Neural cell (in vitro differentiated cells): ENCODE results near the gene SZT2. TPM values are rescaled to one million over a fixed set of nuclear protein-coding genes. Genes with fewer than 3 reads are reported as not detected.

Source experiments
- H2AFZ ChIP-seq: fragments of 200-600, 300-800 bp; sonication (generic), shearing (Covaris generic); 2 replicates; pipeline ENCODE4 v1.6.0; 2014; ENCODE audit warnings: low read depth, mild to moderate bottlenecking, antibody characterized with exemption, low read length, moderate library complexity
- H3F3A ChIP-seq: fragments of 200-600 bp; shearing (Covaris generic); 2 replicates; pipeline ENCODE4 v1.6.1; 2016; ENCODE audit warnings: mild to moderate bottlenecking, moderate library complexity, mixed read lengths, antibody characterized with exemption, low read length; ENCODE audit not compliant: insufficient read depth, poor library complexity, severe bottlenecking
- H3K27ac ChIP-seq: fragments of 200-600, 300-800 bp; sonication (generic), shearing (Covaris generic); 2 replicates; pipeline ENCODE4 v1.5.1; 2014; ENCODE audit warnings: mild to moderate bottlenecking, low read length, moderate library complexity
- H3K27me3 ChIP-seq: fragments of 300-800, 200-600 bp; sonication (generic), shearing (Covaris generic); 2 replicates; pipeline ENCODE4 v1.6.0; 2014; ENCODE audit warnings: mild to moderate bottlenecking, low read depth, low read length, moderate library complexity; ENCODE audit not compliant: insufficient read depth
- H3K36me3 ChIP-seq: fragments of 300-800, 200-600 bp; sonication (generic), shearing (Covaris generic); 2 replicates; pipeline ENCODE4 v1.5.1; 2014; ENCODE audit warnings: mild to moderate bottlenecking, antibody characterized with exemption, low read length, moderate library complexity; ENCODE audit not compliant: insufficient read depth
- H3K4me2 ChIP-seq: fragments of 300-800, 200-600 bp; sonication (generic), shearing (Covaris generic); 2 replicates; pipeline ENCODE4 v1.6.0; 2014; ENCODE audit warnings: mild to moderate bottlenecking, low read length
- H3K4me3 ChIP-seq: fragments of 300-800, 200-600 bp; sonication (generic), shearing (Covaris generic); 2 replicates; pipeline ENCODE4 v1.5.1; 2014; ENCODE audit warnings: mild to moderate bottlenecking, low read length, moderate library complexity
- H3K79me2 ChIP-seq: fragments of 200-600 bp; shearing (Covaris generic); replicated peaks from 2 replicates; pipeline ENCODE4 v1.6.0; 2014; ENCODE audit warnings: mild to moderate bottlenecking, low read length, moderate library complexity; ENCODE audit not compliant: insufficient read depth
- H3K9ac ChIP-seq: fragments of 300-800, 200-600 bp; sonication (generic), shearing (Covaris generic); 2 replicates; pipeline ENCODE4 v1.6.1; 2016; ENCODE audit warnings: mild to moderate bottlenecking, low read length, mixed read lengths
- H3K9me2 ChIP-seq: fragments of 200-600 bp; shearing (Covaris generic); 2 replicates; pipeline ENCODE4 v1.6.1; 2016; ENCODE audit warnings: mild to moderate bottlenecking, low read length, mixed read lengths; ENCODE audit not compliant: insufficient read depth
- H3K9me3 ChIP-seq: fragments of 200-600, 300-800 bp; sonication (generic), shearing (Covaris generic); 2 replicates; pipeline ENCODE4 v1.6.1; 2016; ENCODE audit warnings: mild to moderate bottlenecking, mixed run types, low read length, moderate library complexity, mixed read lengths
- H4K20me1 ChIP-seq: fragments of 200-600 bp; shearing (Covaris generic); 2 replicates; pipeline ENCODE4 v1.6.1; 2016; ENCODE audit warnings: mild to moderate bottlenecking, mixed run types; ENCODE audit not compliant: insufficient read depth
- EP300 ChIP-seq: fragments of 450-650 bp; conservative IDR thresholded peaks from 2 replicates; pipeline ENCODE4 v1.6.1; 2014; ENCODE audit warnings: antibody characterized with exemption, mild to moderate bottlenecking, moderate library complexity; ENCODE audit not compliant: poor library complexity, severe bottlenecking
- EZH2 ChIP-seq: fragments of 200-600, 300-800 bp; shearing (Covaris generic), sonication (generic); IDR thresholded peaks from 2 replicates; pipeline ENCODE4 v1.6.1; 2014; ENCODE audit warnings: antibody characterized with exemption, low read length, borderline replicate concordance, mild to moderate bottlenecking; ENCODE audit not compliant: insufficient read depth, poor library complexity, severe bottlenecking
- MXI1 ChIP-seq: fragments of 450-650 bp; conservative IDR thresholded peaks from 2 replicates; pipeline ENCODE4 v1.6.1; 2014; ENCODE audit warnings: antibody characterized with exemption, mild to moderate bottlenecking; ENCODE audit not compliant: poor library complexity, severe bottlenecking
- POLR2AphosphoS5 ChIP-seq: IDR thresholded peaks from 2 replicates; pipeline ENCODE4 v1.6.1; 2012
- RAD21 ChIP-seq: fragments of 450-650 bp; conservative IDR thresholded peaks from 2 replicates; pipeline ENCODE4 v1.6.1; 2014; ENCODE audit warnings: antibody characterized with exemption, mild to moderate bottlenecking, moderate library complexity
- SMC3 ChIP-seq: fragments of 450-650 bp; conservative IDR thresholded peaks from 2 replicates; pipeline ENCODE4 v1.6.1; 2014; ENCODE audit warnings: antibody characterized with exemption, mild to moderate bottlenecking, moderate library complexity; ENCODE audit not compliant: poor library complexity
- TAF1 ChIP-seq: IDR thresholded peaks from 2 replicates; pipeline ENCODE4 v1.6.1; 2012; ENCODE audit warnings: low read depth
- polyA plus RNA-seq: library from polyadenylated mRNA; depleted of rRNA; stranded (reverse); fragments of >200 nt; gene quantifications from 2 replicates; pipeline ENCODE4 v1.2.3, GENCODE V29; 2014
- TF ChIP-seq, protein P1 (sequence below): fragments of 450-650 bp; IDR thresholded peaks from 2 replicates; pipeline ENCODE4 v1.5.1; 2014; ENCODE audit warnings: antibody characterized with exemption, mild to moderate bottlenecking, moderate library complexity; ENCODE audit not compliant: poor library complexity, severe bottlenecking
- TF ChIP-seq, protein P2 (sequence below): IDR thresholded peaks from 2 replicates; pipeline ENCODE4 v1.6.1; 2012; ENCODE audit warnings: borderline replicate concordance

Gene SZT2
- polyA plus RNA-seq, 1 donor from 2014 or later: 6.6 TPM

DNA sequence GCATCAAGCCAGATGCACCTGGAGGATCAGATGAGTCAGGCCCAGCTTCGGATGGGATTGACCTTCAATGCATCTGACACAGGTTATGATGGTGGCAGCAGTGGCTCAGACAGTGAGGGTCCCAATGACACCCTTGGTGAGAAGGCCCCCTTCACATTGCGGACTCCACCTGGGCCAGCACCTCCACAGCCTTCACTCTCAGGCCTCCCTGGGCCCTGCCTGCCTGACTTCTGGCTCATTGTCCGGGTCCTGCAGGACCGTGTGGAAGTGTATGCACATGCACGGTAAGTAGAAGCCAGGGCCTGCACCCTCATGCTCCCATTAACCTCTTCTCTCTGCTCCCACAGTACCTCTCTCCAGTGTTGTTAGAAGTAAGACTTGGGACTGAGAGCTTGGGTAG, 43.2 kb downstream of the SZT2 start:
- Histone ChIP-seq H4K20me1 (no peaks in the 10 kb centered on the region), H3K4me2 (no peak overlapping the region), H3K9ac (no peak overlapping the region), H3K9me2 (no peaks in the 10 kb centered on the region), H3K9me3 (no peaks in the 10 kb centered on the region), H3K4me3 (no peak overlapping the region), H3K36me3 (peaks cover 6% of the 10 kb centered on the region), H2AFZ (no peak overlapping the region), H3K79me2 (no peaks in the 10 kb centered on the region), H3K27me3 (no peaks in the 10 kb centered on the region), H3F3A (no peaks in the 10 kb centered on the region), H3K27ac (no peak overlapping the region)
- TF ChIP-seq, protein P1, sequence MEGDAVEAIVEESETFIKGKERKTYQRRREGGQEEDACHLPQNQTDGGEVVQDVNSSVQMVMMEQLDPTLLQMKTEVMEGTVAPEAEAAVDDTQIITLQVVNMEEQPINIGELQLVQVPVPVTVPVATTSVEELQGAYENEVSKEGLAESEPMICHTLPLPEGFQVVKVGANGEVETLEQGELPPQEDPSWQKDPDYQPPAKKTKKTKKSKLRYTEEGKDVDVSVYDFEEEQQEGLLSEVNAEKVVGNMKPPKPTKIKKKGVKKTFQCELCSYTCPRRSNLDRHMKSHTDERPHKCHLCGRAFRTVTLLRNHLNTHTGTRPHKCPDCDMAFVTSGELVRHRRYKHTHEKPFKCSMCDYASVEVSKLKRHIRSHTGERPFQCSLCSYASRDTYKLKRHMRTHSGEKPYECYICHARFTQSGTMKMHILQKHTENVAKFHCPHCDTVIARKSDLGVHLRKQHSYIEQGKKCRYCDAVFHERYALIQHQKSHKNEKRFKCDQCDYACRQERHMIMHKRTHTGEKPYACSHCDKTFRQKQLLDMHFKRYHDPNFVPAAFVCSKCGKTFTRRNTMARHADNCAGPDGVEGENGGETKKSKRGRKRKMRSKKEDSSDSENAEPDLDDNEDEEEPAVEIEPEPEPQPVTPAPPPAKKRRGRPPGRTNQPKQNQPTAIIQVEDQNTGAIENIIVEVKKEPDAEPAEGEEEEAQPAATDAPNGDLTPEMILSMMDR: no peak
- TF ChIP-seq RAD21 (no peak), EZH2 (no peak), TAF1 (no peak), SMC3 (no peak), POLR2AphosphoS5 (no peak), EP300 (no peak), MXI1 (no peak)
- TF ChIP-seq, protein P2, sequence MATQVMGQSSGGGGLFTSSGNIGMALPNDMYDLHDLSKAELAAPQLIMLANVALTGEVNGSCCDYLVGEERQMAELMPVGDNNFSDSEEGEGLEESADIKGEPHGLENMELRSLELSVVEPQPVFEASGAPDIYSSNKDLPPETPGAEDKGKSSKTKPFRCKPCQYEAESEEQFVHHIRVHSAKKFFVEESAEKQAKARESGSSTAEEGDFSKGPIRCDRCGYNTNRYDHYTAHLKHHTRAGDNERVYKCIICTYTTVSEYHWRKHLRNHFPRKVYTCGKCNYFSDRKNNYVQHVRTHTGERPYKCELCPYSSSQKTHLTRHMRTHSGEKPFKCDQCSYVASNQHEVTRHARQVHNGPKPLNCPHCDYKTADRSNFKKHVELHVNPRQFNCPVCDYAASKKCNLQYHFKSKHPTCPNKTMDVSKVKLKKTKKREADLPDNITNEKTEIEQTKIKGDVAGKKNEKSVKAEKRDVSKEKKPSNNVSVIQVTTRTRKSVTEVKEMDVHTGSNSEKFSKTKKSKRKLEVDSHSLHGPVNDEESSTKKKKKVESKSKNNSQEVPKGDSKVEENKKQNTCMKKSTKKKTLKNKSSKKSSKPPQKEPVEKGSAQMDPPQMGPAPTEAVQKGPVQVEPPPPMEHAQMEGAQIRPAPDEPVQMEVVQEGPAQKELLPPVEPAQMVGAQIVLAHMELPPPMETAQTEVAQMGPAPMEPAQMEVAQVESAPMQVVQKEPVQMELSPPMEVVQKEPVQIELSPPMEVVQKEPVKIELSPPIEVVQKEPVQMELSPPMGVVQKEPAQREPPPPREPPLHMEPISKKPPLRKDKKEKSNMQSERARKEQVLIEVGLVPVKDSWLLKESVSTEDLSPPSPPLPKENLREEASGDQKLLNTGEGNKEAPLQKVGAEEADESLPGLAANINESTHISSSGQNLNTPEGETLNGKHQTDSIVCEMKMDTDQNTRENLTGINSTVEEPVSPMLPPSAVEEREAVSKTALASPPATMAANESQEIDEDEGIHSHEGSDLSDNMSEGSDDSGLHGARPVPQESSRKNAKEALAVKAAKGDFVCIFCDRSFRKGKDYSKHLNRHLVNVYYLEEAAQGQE: no peak

DNA sequence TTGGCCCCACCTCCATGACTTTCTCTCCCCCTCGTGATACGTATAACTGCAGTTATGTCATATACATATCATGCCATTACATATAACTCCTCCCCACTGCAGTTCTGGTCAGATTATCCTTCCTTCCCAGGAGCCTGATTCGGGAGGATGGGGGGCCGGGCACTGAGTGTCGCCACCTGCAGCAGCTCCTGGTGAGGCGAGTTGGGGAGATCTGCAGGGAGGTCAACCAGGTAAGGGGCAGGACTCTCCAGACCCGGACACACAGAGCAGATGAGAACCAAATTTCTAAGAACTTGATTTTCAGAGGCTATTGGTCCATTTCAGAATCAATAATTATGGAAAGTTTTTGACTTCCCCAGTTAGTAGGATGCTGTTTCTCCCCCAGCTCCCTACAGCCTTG, 44.6 kb downstream of the SZT2 start:
- Histone ChIP-seq H3K4me3 (no peak overlapping the region), H3K4me2 (no peak overlapping the region), H3F3A (no peaks in the 10 kb centered on the region), H4K20me1 (no peaks in the 10 kb centered on the region), H3K9ac (no peak overlapping the region), H3K79me2 (no peaks in the 10 kb centered on the region), H3K9me3 (no peaks in the 10 kb centered on the region), H3K9me2 (no peaks in the 10 kb centered on the region), H3K36me3 (peaks cover 6% of the 10 kb centered on the region), H3K27me3 (no peaks in the 10 kb centered on the region), H2AFZ (no peak overlapping the region), H3K27ac (no peak overlapping the region)
- TF ChIP-seq, protein P1: no peak
- TF ChIP-seq, protein P2: no peak
- TF ChIP-seq TAF1 (no peak), EP300 (no peak), SMC3 (no peak), RAD21 (no peak), POLR2AphosphoS5 (no peak)
